K562 (cell line): ENCODE data around the gene EIF3K. TPM values are rescaled to one million over a fixed set of nuclear protein-coding genes. Genes with fewer than 3 reads are reported as not detected.

Source experiments
- ADNP ChIP-seq: fragments of 200-800 bp; sonication (Bioruptor generic); IDR thresholded peaks from 2 replicates; pipeline ENCODE4 v1.6.1; 2016; ENCODE audit warnings: missing genetic modification characterization, missing compliant biosample characterization
- CBX3 ChIP-seq, 2 experiments: IDR thresholded peaks; 1 replicate in 1 of 2; 2 replicates in 1 of 2; pipeline ENCODE4 v1.6.1; 2012; ENCODE audit warnings: inconsistent platforms in 2 of 2, low read length in 2 of 2, borderline replicate concordance in 1 of 2, control low read depth in 1 of 2
- CEBPG ChIP-seq, 3 experiments: fragments of 200-800 bp in 1 of 3; sonication (Bioruptor generic) in 1 of 3; sonication (generic) in 1 of 3; formaldehyde crosslinking in 1 of 3; IDR thresholded peaks in 2 of 3; conservative IDR thresholded peaks in 1 of 3; 2 replicates each; pipeline versions ENCODE4 v1.6.1 to v1.8.0; 2016 to 2022; ENCODE audit warnings: missing compliant biosample characterization in 2 of 3, missing genetic modification characterization in 2 of 3, mild to moderate bottlenecking in 1 of 3, missing genetic modification reagents in 1 of 3
- FOXJ3 ChIP-seq: sonication (generic); formaldehyde crosslinking; IDR thresholded peaks from 2 replicates; pipeline ENCODE4 v1.4.0; 2020; ENCODE audit warnings: mild to moderate bottlenecking, missing genetic modification reagents
- GABPB2 ChIP-seq: fragments of 250-450 bp; sonication (Bioruptor Pico); conservative IDR thresholded peaks from 2 replicates; pipeline ENCODE4 v1.5.1; 2021; ENCODE audit warnings: mild to moderate bottlenecking
- NFE2L1 ChIP-seq: fragments of 450-650 bp; IDR thresholded peaks from 2 replicates; pipeline ENCODE4 v1.6.1; 2016; ENCODE audit warnings: missing genetic modification characterization, low read depth, mild to moderate bottlenecking, missing compliant biosample characterization, moderate library complexity, borderline replicate concordance
- NRF1 ChIP-seq, 2 experiments: fragments of 450-650 bp; IDR thresholded peaks in 1 of 2; conservative IDR thresholded peaks in 1 of 2; 2 replicates each; pipeline ENCODE4 v1.6.1; 2014; ENCODE audit warnings: mild to moderate bottlenecking in 2 of 2
- POLR2A ChIP-seq: fragments of 450-650 bp; conservative IDR thresholded peaks from 2 replicates; pipeline ENCODE4 v1.6.1; 2016
- POLR3G ChIP-seq: IDR thresholded peaks from 2 replicates; pipeline ENCODE4 v1.6.1; 2011; ENCODE audit not compliant: insufficient read length, insufficient replicate concordance; ENCODE audit errors: extremely low read depth
- SAFB ChIP-seq: fragments of 200-400 bp; formaldehyde crosslinking; IDR thresholded peaks from 2 replicates; pipeline ENCODE4 v1.6.1; 2017; ENCODE audit warnings: low read depth, low read length, borderline replicate concordance
- THRAP3 ChIP-seq: fragments of 450-650 bp; IDR thresholded peaks from 2 replicates; pipeline ENCODE4 v1.6.1; 2016; ENCODE audit warnings: mild to moderate bottlenecking, inconsistent platforms, borderline replicate concordance
- ZNF707 ChIP-seq: fragments of 250-450 bp; sonication (Bioruptor Pico); conservative IDR thresholded peaks from 2 replicates; pipeline ENCODE4 v1.8.0; 2022; ENCODE audit warnings: inconsistent platforms, mild to moderate bottlenecking, moderate library complexity
- polyA plus RNA-seq, 8 experiments: library from polyadenylated mRNA; depleted of rRNA in 4 of 8; stranded (reverse) in 5 of 8; unstranded in 3 of 8; fragments of >200 nt; fragmentation: Nextera tagmentation in 2 of 8; fragmentation: Illumina TruSeq in 1 of 8; extraction: Ambion mirVana in 2 of 8; extraction: Trizol in 1 of 8; gene quantifications; 2 replicates each; pipeline versions ENCODE4 v1.2.1 to v1.2.3, GENCODE V29; 2011 to 2014; ENCODE audit warnings: inconsistent platforms in 1 of 8, missing spikeins in 1 of 8
- total RNA-seq, 7 experiments: library from RNA; depleted of rRNA in 6 of 7; stranded (reverse); fragments of >200 nt in 6 of 7; fragmentation: Illumina TruSeq in 2 of 7; extraction: Trizol in 2 of 7; gene quantifications; 2 replicates each; pipeline versions ENCODE4 v1.2.1 to v1.2.3, GENCODE V29; 2011 to 2021; ENCODE audit warnings: low replicate concordance in 1 of 7
- TF ChIP-seq, protein P1 (sequence below): sonication (generic); formaldehyde crosslinking; IDR thresholded peaks from 2 replicates; pipeline ENCODE4 v1.8.1; 2022; ENCODE audit warnings: missing genetic modification reagents
- TF ChIP-seq, protein P2 (sequence below): fragments of 250-450 bp; sonication (Bioruptor Pico); IDR thresholded peaks from 2 replicates; pipeline ENCODE4 v1.5.0; 2021
- TF ChIP-seq, protein P3 (sequence below): sonication (generic); formaldehyde crosslinking; IDR thresholded peaks from 2 replicates; pipeline ENCODE4 v1.8.0; 2022; ENCODE audit warnings: missing genetic modification reagents, mild to moderate bottlenecking, borderline replicate concordance
- TF ChIP-seq, protein P4 (sequence below): sonication (generic); formaldehyde crosslinking; IDR thresholded peaks from 2 replicates; pipeline ENCODE4 v1.8.0; 2022; ENCODE audit warnings: mild to moderate bottlenecking, missing genetic modification reagents
- TF ChIP-seq, protein P5 (sequence below): sonication (generic); formaldehyde crosslinking; IDR thresholded peaks from 2 replicates; pipeline ENCODE4 v1.8.0; 2022; ENCODE audit warnings: missing genetic modification reagents, mild to moderate bottlenecking, moderate library complexity, borderline replicate concordance
- TF ChIP-seq, protein P6 (sequence below): sonication (generic); formaldehyde crosslinking; IDR thresholded peaks from 2 replicates; pipeline ENCODE4 v1.8.0; 2022; ENCODE audit warnings: mild to moderate bottlenecking, missing genetic modification reagents

The EIF3K gene
- total and polyA plus RNA-seq, 9 of the 15 experiments (the other 6 are each of a cell fraction or from before 2014, with no cell fraction given), result 387 to 1,827 (median 733) TPM

DNA sequence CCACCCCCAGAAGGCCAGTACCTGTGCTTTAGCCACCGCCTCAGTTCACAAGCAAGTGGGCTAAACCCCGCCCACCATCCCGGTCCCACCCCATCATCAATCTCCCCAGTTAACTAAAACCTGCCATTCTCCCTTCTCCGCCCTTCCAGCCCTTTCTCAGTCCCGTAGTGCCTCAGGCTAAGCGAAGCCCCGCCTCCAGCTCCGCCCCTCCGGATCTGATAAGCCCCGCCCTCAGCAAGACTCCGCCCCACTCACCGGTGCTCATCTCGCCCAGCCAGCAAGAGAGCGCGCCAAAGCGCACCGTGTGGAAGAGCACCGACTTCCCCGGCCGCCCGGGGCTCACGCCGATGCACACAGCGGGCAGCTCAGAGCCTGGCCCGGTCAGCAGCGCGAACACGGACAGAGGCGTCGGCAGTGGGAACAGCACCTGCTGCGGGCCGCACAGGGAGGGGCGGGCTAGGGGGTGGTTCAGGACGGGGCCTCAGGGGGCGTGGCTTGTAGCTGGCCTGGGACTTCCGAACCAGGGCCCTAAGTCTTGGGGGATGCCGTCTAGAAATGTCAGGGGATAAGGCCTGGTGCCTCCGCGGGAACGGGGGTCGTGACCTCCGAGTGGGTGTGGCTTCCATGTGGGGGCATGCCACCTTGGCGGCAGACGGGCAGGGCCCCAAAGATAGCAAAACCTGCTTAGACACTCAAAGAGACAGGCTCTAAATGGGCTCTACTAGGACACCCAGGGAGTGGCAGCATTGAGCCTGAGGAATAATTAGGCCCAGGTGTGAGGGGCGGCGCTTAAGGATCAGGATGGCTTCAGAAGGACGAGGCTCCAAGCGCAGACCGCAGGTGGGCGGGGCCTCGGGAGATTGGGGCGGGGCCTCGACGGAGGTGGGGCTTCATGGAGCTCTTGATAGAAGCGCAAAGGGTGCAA lies 22.7 kb upstream of the EIF3K start (continued):
- TF ChIP-seq CBX3 (IDR thresholded peaks at IDR 0.05; ENCODE audit: borderline replicate concordance in 1 of 2, low read length in 2 of 2) (no peak), ZNF707 (CRISPR knock-in tag) (no peak), POLR2A (no peak), NRF1 (conservative IDR thresholded peaks at IDR 0.05 in 1 of 2, IDR thresholded peaks at IDR 0.05 in 1 of 2) (peak; percentile 52 to 59), FOXJ3 (no peak), NFE2L1 (tag) (no peak), CEBPG (CRISPR knock-in tag; IDR thresholded peaks at IDR 0.05) (no peak), CEBPG (tag; conservative IDR thresholded peaks at IDR 0.05 in 1 of 2, IDR thresholded peaks at IDR 0.05 in 1 of 2) (no peak), ADNP (tag) (no peak), THRAP3 (no peak), SAFB (no peak), POLR3G (no peak), GABPB2 (CRISPR knock-in tag) (no peak)
- TF ChIP-seq, protein P1, sequence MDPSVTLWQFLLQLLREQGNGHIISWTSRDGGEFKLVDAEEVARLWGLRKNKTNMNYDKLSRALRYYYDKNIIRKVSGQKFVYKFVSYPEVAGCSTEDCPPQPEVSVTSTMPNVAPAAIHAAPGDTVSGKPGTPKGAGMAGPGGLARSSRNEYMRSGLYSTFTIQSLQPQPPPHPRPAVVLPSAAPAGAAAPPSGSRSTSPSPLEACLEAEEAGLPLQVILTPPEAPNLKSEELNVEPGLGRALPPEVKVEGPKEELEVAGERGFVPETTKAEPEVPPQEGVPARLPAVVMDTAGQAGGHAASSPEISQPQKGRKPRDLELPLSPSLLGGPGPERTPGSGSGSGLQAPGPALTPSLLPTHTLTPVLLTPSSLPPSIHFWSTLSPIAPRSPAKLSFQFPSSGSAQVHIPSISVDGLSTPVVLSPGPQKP, result no peak
- TF ChIP-seq, protein P2, sequence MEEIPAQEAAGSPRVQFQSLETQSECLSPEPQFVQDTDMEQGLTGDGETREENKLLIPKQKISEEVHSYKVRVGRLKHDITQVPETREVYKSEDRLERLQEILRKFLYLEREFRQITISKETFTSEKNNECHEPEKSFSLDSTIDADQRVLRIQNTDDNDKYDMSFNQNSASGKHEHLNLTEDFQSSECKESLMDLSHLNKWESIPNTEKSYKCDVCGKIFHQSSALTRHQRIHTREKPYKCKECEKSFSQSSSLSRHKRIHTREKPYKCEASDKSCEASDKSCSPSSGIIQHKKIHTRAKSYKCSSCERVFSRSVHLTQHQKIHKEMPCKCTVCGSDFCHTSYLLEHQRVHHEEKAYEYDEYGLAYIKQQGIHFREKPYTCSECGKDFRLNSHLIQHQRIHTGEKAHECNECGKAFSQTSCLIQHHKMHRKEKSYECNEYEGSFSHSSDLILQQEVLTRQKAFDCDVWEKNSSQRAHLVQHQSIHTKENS (CRISPR knock-in tag), result no peak
- TF ChIP-seq, protein P3, sequence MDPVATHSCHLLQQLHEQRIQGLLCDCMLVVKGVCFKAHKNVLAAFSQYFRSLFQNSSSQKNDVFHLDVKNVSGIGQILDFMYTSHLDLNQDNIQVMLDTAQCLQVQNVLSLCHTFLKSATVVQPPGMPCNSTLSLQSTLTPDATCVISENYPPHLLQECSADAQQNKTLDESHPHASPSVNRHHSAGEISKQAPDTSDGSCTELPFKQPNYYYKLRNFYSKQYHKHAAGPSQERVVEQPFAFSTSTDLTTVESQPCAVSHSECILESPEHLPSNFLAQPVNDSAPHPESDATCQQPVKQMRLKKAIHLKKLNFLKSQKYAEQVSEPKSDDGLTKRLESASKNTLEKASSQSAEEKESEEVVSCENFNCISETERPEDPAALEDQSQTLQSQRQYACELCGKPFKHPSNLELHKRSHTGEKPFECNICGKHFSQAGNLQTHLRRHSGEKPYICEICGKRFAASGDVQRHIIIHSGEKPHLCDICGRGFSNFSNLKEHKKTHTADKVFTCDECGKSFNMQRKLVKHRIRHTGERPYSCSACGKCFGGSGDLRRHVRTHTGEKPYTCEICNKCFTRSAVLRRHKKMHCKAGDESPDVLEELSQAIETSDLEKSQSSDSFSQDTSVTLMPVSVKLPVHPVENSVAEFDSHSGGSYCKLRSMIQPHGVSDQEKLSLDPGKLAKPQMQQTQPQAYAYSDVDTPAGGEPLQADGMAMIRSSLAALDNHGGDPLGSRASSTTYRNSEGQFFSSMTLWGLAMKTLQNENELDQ (CRISPR knock-in tag), result no peak
- TF ChIP-seq, protein P4, sequence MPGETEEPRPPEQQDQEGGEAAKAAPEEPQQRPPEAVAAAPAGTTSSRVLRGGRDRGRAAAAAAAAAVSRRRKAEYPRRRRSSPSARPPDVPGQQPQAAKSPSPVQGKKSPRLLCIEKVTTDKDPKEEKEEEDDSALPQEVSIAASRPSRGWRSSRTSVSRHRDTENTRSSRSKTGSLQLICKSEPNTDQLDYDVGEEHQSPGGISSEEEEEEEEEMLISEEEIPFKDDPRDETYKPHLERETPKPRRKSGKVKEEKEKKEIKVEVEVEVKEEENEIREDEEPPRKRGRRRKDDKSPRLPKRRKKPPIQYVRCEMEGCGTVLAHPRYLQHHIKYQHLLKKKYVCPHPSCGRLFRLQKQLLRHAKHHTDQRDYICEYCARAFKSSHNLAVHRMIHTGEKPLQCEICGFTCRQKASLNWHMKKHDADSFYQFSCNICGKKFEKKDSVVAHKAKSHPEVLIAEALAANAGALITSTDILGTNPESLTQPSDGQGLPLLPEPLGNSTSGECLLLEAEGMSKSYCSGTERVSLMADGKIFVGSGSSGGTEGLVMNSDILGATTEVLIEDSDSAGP (CRISPR knock-in tag), result 0 out of 2 replicates have a peak, but pooled peaks have one; percentile 46
- TF ChIP-seq, protein P5, sequence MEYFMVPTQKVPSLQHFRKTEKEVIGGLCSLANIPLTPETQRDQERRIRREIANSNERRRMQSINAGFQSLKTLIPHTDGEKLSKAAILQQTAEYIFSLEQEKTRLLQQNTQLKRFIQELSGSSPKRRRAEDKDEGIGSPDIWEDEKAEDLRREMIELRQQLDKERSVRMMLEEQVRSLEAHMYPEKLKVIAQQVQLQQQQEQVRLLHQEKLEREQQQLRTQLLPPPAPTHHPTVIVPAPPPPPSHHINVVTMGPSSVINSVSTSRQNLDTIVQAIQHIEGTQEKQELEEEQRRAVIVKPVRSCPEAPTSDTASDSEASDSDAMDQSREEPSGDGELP, result peak; percentile 79
- TF ChIP-seq, protein P6, sequence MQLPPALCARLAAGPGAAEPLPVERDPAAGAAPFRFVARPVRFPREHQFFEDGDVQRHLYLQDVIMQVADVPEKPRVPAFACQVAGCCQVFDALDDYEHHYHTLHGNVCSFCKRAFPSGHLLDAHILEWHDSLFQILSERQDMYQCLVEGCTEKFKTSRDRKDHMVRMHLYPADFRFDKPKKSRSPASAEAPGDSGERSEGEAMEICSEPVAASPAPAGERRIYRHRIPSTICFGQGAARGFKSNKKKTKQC, result peak; percentile 79
